ENCODE data around the gene TIGD1.
"Not testable (repeated sequence)": the region's sequence is repeated elsewhere in the genome, so short reads cannot be mapped to it uniquely, and the experiment has no call there.

The TIGD1 gene

DNA sequence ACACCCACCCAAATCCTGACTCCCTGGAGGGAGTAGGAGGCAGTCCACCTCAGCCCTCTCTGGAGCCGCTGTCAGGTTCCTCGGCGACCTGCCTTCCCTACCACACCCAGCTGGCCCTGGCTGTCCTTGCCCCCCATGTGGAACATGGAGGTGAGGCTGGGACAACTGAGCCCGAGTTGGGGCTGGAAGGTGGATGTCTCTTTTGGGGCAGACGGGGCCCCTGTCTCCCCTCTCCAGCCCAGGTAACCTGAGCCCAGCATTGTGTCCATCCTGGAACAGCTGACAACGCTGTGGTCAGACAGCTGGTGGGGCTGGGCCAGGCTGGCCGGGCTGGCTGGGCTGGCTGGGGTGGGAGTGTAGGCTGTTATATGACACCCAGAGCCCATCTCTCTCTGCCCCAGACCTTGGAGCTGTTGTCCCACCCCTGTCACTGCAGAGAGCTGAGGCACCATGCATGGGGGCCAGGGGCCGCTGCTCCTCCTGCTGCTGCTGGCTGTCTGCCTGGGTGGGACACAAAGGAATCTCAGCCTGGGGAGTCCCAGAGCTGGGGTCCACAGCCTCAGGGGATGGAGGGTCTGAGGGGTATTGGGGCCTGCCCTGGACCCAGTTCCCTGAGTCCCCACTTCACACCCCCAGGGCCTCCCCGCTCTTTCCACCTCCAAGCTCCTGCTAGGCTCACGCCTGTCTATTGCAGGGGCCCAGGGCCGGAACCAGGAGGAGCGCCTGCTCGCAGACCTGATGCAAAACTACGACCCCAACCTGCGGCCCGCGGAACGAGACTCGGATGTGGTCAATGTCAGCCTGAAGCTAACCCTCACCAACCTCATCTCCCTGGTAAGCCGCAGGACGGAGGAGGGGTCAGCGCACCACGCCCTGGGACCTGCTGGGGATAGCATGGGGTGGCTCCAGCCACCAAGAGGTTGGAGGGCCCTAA lies 10.8 kb downstream of the TIGD1 start, which contains the start of gene CHRNG:
Gene CHRNG, plus strand, starts transcription at position 395 of the 934 bp plus-strand sequence. Its CDS starts 56 bp downstream, at position 451.
- DNase-seq (ENCODE audit: low spot score) = no peak

DNA sequence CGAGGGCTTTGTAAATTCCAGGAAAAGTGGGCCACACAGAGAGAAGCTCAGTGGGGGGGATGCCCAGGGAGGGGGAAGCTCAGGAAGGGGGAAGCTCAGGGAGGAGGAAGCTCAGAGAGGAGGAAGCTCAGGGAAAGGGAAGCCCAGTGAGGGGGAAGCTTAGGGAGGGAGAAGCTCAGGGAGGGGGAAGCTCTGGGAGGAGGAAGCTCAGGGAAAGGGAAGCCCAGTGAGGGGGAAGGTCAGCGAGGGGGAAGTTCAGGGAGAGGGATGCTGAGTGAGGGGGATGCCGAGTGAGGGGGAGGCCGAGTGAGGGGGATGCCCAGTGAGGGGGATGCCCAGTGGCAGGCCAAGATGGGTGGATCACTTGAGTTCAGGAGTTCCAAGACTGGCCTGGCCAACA lies 11.7 kb downstream of the TIGD1 start:
- no peak for DNase-seq (ENCODE audit: low spot score)

- no peak for DNase-seq (ENCODE audit: low spot score)
These were observed 12.9 kb downstream of the TIGD1 start for GRCh38 chr2:232537499-232537898.

- DNase-seq (ENCODE audit: low spot score) = no peak
These were observed 13.3 kb downstream of the TIGD1 start for GRCh38 chr2:232537079-232537478.

DNA sequence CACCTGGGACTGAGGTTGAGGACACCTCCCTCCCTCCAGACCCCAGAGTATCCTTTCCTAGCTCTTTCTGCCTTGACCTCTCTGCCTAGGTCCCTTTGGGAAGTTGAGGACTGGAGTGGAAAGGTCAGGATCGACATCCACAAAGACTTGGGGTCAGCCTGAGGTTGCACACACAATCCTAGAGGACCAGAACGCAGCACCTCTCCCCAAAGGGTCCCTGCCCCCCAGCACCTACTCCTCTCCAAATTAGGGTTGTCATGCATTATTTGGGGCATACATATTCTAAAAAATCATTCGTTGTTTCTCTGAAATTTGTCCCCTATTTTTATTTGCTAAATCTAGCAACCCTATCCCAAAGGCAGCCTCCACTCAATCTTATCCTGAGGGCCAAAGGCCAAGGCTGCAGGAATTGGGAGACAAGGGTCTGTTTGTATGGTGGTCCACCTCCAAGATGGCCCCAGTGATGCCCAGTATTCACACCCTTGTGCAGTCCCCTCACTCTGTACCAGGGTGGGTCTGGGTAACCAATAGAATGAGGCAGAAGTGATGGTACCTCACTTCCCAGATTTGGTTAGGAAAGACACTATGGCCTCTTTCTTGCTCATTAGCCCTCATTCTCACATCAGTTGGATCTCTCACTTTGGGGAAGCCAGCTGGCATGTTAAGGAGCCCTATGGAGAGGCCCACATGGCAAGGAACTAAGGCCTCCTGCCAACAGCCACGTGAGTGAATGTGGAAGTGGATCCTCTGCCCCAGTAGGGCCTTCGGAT lies 14.4 kb downstream of the TIGD1 start:
- no peak for DNase-seq (ENCODE audit: low spot score)

GRCh38 chr2:232534940-232535651 lies 15.3 kb downstream of the TIGD1 start:
- DNase-seq (ENCODE audit: low spot score) = no peak

- no peak for DNase-seq (ENCODE audit: low spot score)
These were observed 16.2 kb downstream of the TIGD1 start for GRCh38 chr2:232533944-232534710.

- not testable (repeated sequence) for DNase-seq (ENCODE audit: low spot score)
These were observed 17.5 kb downstream of the TIGD1 start for GRCh38 chr2:232532821-232533220.

GRCh38 chr2:232532419-232532818 lies 17.9 kb downstream of the TIGD1 start:
- DNase-seq (ENCODE audit: low spot score) = no peak

DNA sequence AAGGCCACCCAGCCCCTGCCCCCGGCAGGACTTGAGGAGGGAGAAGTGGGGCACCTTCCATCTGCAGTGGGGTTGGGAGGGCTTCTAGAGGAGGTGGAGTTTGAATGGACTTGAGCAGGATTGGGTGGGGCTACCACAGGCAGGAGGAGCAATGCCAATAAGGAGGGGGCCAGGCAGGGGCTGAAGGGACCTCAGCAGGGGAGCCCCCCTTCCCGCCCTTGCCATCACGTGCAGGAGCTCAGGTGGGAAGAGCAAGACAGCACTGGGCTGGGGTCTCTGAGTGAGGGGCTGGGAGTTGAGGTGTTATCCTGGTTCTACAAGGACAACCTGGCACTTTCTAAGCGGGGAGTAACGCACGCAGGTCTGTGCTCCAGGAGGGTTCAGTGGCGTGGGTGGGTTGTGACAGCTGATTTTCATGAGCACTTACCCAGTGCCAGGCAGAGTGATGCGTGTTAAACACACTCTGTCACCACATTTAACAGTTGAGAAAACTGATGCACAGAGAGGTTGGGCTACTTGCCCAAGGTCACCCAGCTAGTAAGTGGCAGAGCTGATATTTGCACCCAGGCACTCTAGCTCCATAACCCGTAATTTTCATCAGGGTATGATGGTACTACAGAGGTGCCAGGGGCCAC lies 19.6 kb downstream of the TIGD1 start:
- no peak for DNase-seq (ENCODE audit: low spot score)

DNA sequence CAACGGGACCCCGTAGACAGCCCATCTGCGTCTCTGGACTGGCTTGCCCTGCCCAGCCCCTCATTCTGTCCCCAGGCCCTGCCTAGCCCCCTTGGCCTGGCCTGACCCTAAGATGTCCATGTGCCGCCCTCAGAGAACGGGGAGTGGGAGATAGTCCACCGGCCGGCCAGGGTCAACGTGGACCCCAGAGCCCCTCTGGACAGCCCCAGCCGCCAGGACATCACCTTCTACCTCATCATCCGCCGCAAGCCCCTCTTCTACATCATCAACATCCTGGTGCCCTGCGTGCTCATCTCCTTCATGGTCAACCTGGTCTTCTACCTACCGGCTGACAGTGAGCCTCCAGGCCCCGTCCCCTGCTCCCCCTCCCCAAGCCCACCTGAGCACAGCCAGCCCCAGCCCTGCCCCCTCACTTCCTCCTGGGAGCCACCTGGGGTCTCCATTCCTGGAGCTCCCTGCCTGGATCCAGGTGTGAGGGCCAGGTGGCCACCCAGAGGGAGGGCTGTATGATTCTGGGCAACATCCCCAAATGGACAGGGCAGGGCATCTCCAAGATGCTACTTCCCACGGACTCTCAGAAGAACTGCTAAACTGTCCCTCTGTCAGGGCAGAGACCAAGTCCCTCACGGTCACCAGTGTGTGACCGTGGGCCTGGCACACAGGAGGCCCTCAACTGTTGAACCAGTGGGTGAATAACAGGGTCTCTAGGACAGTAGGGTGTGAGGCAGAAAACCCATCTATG lies 20.4 kb downstream of the TIGD1 start:
- DNase-seq (ENCODE audit: low spot score) = no peak

- no peak for DNase-seq (ENCODE audit: low spot score)
These were observed 21.5 kb downstream of the TIGD1 start for GRCh38 chr2:232528746-232529460.

DNA sequence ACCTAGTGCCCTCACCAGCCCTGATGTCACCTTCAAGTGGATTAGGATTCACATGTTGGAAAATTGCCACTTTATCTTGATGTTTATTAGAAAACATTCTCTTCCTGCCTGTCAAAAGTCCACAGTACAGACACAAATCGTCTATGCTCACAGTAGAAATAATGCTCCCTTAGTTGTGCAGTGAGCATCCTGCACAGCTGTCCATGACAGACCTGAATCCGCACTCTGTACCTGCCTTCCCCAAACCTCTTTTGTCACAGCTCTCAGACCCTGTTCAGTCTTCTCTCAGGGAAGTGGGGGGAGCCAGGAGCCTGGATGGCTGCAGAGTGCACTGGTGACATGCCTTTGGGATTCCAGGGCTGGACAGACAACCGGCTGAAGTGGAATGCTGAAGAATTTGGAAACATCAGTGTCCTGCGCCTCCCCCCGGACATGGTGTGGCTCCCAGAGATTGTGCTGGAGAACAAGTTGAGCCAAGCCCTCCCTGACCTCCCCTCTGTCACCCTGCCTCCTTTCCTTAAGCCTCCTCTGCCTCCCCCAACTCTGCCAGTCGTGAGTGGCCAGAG lies 22.4 kb downstream of the TIGD1 start:
- DNase-seq (ENCODE audit: low spot score) = no peak

- no peak for DNase-seq (ENCODE audit: low spot score)
These were observed 23.9 kb downstream of the TIGD1 start for GRCh38 chr2:232526372-232526941.

- DNase-seq (ENCODE audit: low spot score) = no peak
These were observed 24.5 kb downstream of the TIGD1 start, which contains the start of gene CHRND for GRCh38 chr2:232525791-232526371. Gene CHRND, plus strand, starts transcription at chr2:232526160. Its CDS starts 56 bp downstream, at chr2:232526216.

DNA sequence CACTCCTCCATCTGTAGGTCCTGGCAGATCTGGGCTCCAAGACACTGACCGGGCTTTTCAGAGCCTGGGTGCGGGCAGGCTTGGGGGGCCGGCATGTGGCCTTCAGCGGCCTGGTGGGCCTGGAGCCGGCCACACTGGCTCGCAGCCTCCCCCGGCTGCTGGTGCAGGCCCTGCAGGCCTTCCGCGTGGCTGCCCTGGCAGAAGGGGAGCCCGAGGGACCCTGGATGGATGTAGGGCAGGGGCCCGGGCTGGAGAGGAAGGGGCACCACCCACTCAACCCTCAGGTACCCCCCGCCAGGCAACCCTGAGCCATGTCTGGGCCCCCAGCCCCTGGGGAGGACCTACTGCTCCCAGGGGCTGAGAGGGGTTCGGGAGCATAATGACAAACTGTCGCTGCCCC lies 25.2 kb downstream of the TIGD1 start:
- DNase-seq (ENCODE audit: low spot score) = no peak

- DNase-seq (ENCODE audit: low spot score) = no peak
These were observed 25.6 kb downstream of the TIGD1 start for GRCh38 chr2:232524771-232525170.
